A549 (cell line): Measurements from ENCODE around the gene GLOD4. TPM values are rescaled to one million over a fixed set of nuclear protein-coding genes. Genes with fewer than 3 reads are reported as not detected.

Source experiments
- ATAC-seq, 2 experiments: fragments of 200-7000 bp in 1 of 2; fragments of >200 bp in 1 of 2; cut with Nextera tagmentation in 1 of 2; cut with Tn5 transposase in 1 of 2; 3 replicates each; pipeline versions ENCODE4 v1.8.0 to v1.9.1; 2018 to 2020; ENCODE audit warnings: mild to moderate bottlenecking in 1 of 2, moderate library complexity in 1 of 2
- CTCF ChIA-PET: fragments of 300-600 bp; sonication (Branson Sonifier 250); formaldehyde crosslinking; extraction: SDS; loops from one replicate; lab custom pipeline; 2021; ENCODE audit warnings: antibody characterized with exemption, inconsistent platforms; lab: Yijun Ruan, JAX
- POLR2A ChIA-PET: fragments of 350-600 bp; formaldehyde crosslinking; extraction: SDS; loops from one replicate; lab custom pipeline; 2021; ENCODE audit warnings: antibody characterized with exemption, inconsistent platforms; lab: Yijun Ruan, JAX
- DNase-seq, 2 experiments: peaks; one replicate each; pipeline versions ENCODE4 v3.0.0 to v3.0.0-alpha.2; 2011 to 2016; ENCODE audit warnings: low read depth in 1 of 2, low spot score in 1 of 2
- FAIRE-seq: peaks from 2 replicates; lab custom pipeline; 2011; peaks lifted over from hg19 to GRCh38; lab: Jason Lieb, UNC
- H3K27ac ChIP-seq, 2 experiments: fragments of >200 bp; sonication (Bioruptor Twin); formaldehyde crosslinking; 3 replicates each; pipeline ENCODE4 v1.5.1; 2016 to 2017
- H3K4me1 ChIP-seq: fragments of >200 bp; sonication (Bioruptor Twin); formaldehyde crosslinking; 3 replicates; pipeline ENCODE4 v1.6.1; 2016
- H3K4me2 ChIP-seq: fragments of >200 bp; sonication (Bioruptor Twin); formaldehyde crosslinking; 3 replicates; pipeline ENCODE4 v1.6.1; 2016
- H3K4me3 ChIP-seq: fragments of >200 bp; sonication (Bioruptor Twin); formaldehyde crosslinking; 3 replicates; pipeline ENCODE4 v1.5.1; 2016
- H3K9me3 ChIP-seq: fragments of >200 bp; sonication (Bioruptor Twin); formaldehyde crosslinking; 3 replicates; pipeline ENCODE4 v1.6.1; 2016
- ATOH8 ChIP-seq: fragments of 250-450 bp; sonication (Bioruptor Pico); IDR thresholded peaks from 2 replicates; pipeline ENCODE4 v1.5.0; 2020; ENCODE audit warnings: low read depth, mild to moderate bottlenecking, moderate library complexity
- E2F6 ChIP-seq: IDR thresholded peaks from 2 replicates; pipeline ENCODE4 v1.6.1; 2012; ENCODE audit warnings: low read depth, borderline replicate concordance
- ESRRA ChIP-seq: fragments of 150-350 bp; IDR thresholded peaks from 2 replicates; pipeline ENCODE4 v1.6.1; 2014; ENCODE audit warnings: mild to moderate bottlenecking, low read length, borderline replicate concordance
- FOSB ChIP-seq: fragments of 250-450 bp; sonication (Bioruptor Pico); IDR thresholded peaks from 2 replicates; pipeline ENCODE4 v1.5.0; 2020; ENCODE audit warnings: mild to moderate bottlenecking, moderate library complexity
- GATA3 ChIP-seq: IDR thresholded peaks from 2 replicates; pipeline ENCODE4 v1.6.1; 2012; ENCODE audit warnings: borderline replicate concordance
- HDAC2 ChIP-seq: fragments of 200-600 bp; sonication (generic); IDR thresholded peaks from 2 replicates; pipeline ENCODE4 v1.6.1; 2016
- HMGXB4 ChIP-seq: fragments of 250-450 bp; sonication (Bioruptor Pico); IDR thresholded peaks from 2 replicates; pipeline ENCODE4 v1.5.0; 2021; ENCODE audit warnings: mild to moderate bottlenecking, moderate library complexity, borderline replicate concordance
- HOXA7 ChIP-seq: fragments of 250-450 bp; sonication (Bioruptor Pico); IDR thresholded peaks from 2 replicates; pipeline ENCODE4 v1.5.0; 2020; ENCODE audit warnings: mild to moderate bottlenecking, moderate library complexity
- JUNB ChIP-seq: fragments of >200 bp; sonication (Bioruptor Twin); formaldehyde crosslinking; IDR thresholded peaks from 2 replicates; pipeline ENCODE4 v1.6.1; 2016
- MAFK ChIP-seq: fragments of 450-650 bp; IDR thresholded peaks from 2 replicates; pipeline ENCODE4 v1.6.1; 2014; ENCODE audit not compliant: partially characterized antibody
- NPAS2 ChIP-seq: fragments of 250-450 bp; sonication (Bioruptor Pico); IDR thresholded peaks from 2 replicates; pipeline ENCODE4 v1.8.0; 2022; ENCODE audit warnings: mild to moderate bottlenecking, moderate library complexity, borderline replicate concordance
- PBX3 ChIP-seq: IDR thresholded peaks from 2 replicates; pipeline ENCODE4 v1.6.1; 2012
- POLR2A ChIP-seq: IDR thresholded peaks from 2 replicates; pipeline ENCODE4 v1.6.1; 2012; ENCODE audit warnings: mild to moderate bottlenecking, low read length
- RAD21 ChIP-seq, 2 experiments: fragments of >200 bp in 1 of 2; sonication (Bioruptor Twin) in 1 of 2; formaldehyde crosslinking in 1 of 2; IDR thresholded peaks in 1 of 2; conservative IDR thresholded peaks in 1 of 2; 2 replicates in 1 of 2; 3 replicates in 1 of 2; pipeline ENCODE4 v1.6.1; 2012 to 2018; ENCODE audit warnings: inconsistent platforms in 1 of 2
- RARB ChIP-seq: fragments of 250-450 bp; sonication (Bioruptor Pico); IDR thresholded peaks from 2 replicates; pipeline ENCODE4 v1.8.0; 2021; ENCODE audit warnings: mild to moderate bottlenecking, moderate library complexity
- RCOR1 ChIP-seq: fragments of 150-350 bp; IDR thresholded peaks from 2 replicates; pipeline ENCODE4 v1.6.1; 2014; ENCODE audit warnings: antibody characterized with exemption, low read length, low read depth
- RFX5 ChIP-seq: fragments of 450-650 bp; IDR thresholded peaks from 2 replicates; pipeline ENCODE4 v1.7.1; 2014; ENCODE audit warnings: antibody characterized with exemption, mild to moderate bottlenecking, moderate library complexity
- SREBF2 ChIP-seq: fragments of 450-650 bp; IDR thresholded peaks from 2 replicates; pipeline ENCODE4 v1.6.1; 2014; ENCODE audit warnings: mild to moderate bottlenecking, moderate library complexity
- TP53 ChIP-seq: fragments of 250-450 bp; sonication (Bioruptor Pico); IDR thresholded peaks from 2 replicates; pipeline ENCODE4 v1.5.0; 2021; ENCODE audit warnings: mild to moderate bottlenecking, moderate library complexity
- ZFP36 ChIP-seq: fragments of 450-650 bp; IDR thresholded peaks from 2 replicates; pipeline ENCODE4 v1.6.1; 2014; ENCODE audit warnings: borderline replicate concordance; ENCODE audit not compliant: partially characterized antibody
- ZNF302 ChIP-seq: fragments of 250-450 bp; sonication (Bioruptor Pico); IDR thresholded peaks from 2 replicates; pipeline ENCODE4 v1.9.0; 2021; ENCODE audit warnings: inconsistent platforms, mild to moderate bottlenecking, moderate library complexity
- WGBS: methylation state at CpG from one replicate; pipeline ENCODE4 v1.1.6; 2017; ENCODE audit errors: missing lambda C conversion rate; 5-methylcytosine and 5-hydroxymethylcytosine counted together
- polyA plus RNA-seq, 4 experiments: library from polyadenylated mRNA; depleted of rRNA in 3 of 4; stranded (reverse); fragments of >200 nt; fragmentation: RNase III in 1 of 4; extraction: RNeasy Plus Mini Kit Qiagen cat#74134 plus additional on column Dnase treatment in 1 of 4; gene quantifications; 2 replicates in 3 of 4; 3 replicates in 1 of 4; pipeline ENCODE4 v1.2.3, GENCODE V29; 2011 to 2017

The GLOD4 gene
- polyA plus RNA-seq, 2 of the 4 experiments (the other 2 are of a cell fraction) = 133 to 141 TPM

GRCh38 chr17:746783-747629 is 35.1 kb downstream of the GLOD4 start:
- Histone ChIP-seq H3K9me3 (no peaks in the 10 kb centered on the region), H3K4me2 (no peak overlapping the region), H3K27ac (no peak overlapping the region), H3K4me3 (no peak overlapping the region), H3K4me1 (peaks cover 10% of the 10 kb centered on the region)
- TF ChIP-seq MAFK (no peak), HOXA7 (CRISPR knock-in tag) (no peak), TP53 (CRISPR knock-in tag) (no peak), E2F6 (no peak), POLR2A (no peak), GATA3 (no peak), RARB (CRISPR knock-in tag) (no peak), RFX5 (no peak)
- no peak for FAIRE-seq
- CTCF ChIA-PET = interaction anchor here (0.7 to 2.1 kb wide), 8 partner anchors 10 to 335 kb away, joined by 3 to 7 read pairs (median 5); partner anchors contain the start of gene TIMM22
- WGBS = 94% methylated on average over 37 of the region's 38 CpGs
- ATAC-seq = no peak
- DNase-seq = no peak
- POLR2A ChIA-PET = no interaction called here

- no peak for TF ChIP-seq RCOR1
- TF ChIP-seq RAD21 (conservative IDR thresholded peaks at IDR 0.05 in 1 of 2, IDR thresholded peaks at IDR 0.05 in 1 of 2) = no peak
- no peak for TF ChIP-seq JUNB
- no peak for TF ChIP-seq RARB (CRISPR knock-in tag)
- no peak for TF ChIP-seq SREBF2
- TF ChIP-seq ESRRA = no peak
- no peak for TF ChIP-seq ZNF302 (CRISPR knock-in tag)
- TF ChIP-seq FOSB (CRISPR knock-in tag) = no peak
- CTCF ChIA-PET = interaction anchor here (0.8 to 4.5 kb wide), 7 partner anchors 9 to 334 kb away, joined by 3 to 21 read pairs (median 7); partner anchors contain the start of genes NXN and TIMM22
These were observed 35.9 kb downstream of the GLOD4 start for GRCh38 chr17:746181-746580.

GRCh38 chr17:745406-745805 is 36.7 kb downstream of the GLOD4 start:
- H3K4me3 ChIP-seq = no peak overlapping the region

More at GRCh38 chr17:746181-746580, 35.9 kb downstream of the GLOD4 start:
- 94% methylated on average over 9 of the region's 9 CpGs for WGBS
- DNase-seq (no peak), ATAC-seq (no peak), FAIRE-seq (no peak)
- H3K4me3 ChIP-seq = no peak overlapping the region
- no peak overlapping the region for H3K27ac ChIP-seq
- peaks cover 10% of the 10 kb centered on the region for H3K4me1 ChIP-seq
- POLR2A ChIA-PET = no interaction called here
- no peak overlapping the region for H3K4me2 ChIP-seq
- no peaks in the 10 kb centered on the region for H3K9me3 ChIP-seq

More at GRCh38 chr17:745406-745805, 36.7 kb downstream of the GLOD4 start:
- TF ChIP-seq PBX3 (no peak), ZFP36 (no peak), HDAC2 (no peak), ATOH8 (CRISPR knock-in tag) (no peak), HOXA7 (CRISPR knock-in tag) (no peak), NPAS2 (CRISPR knock-in tag) (no peak), HMGXB4 (CRISPR knock-in tag) (no peak)
- ChIA-PET CTCF (interaction anchor here (0.5 to 4.5 kb wide), 9 partner anchors 8 to 333 kb away, joined by 3 to 21 read pairs (median 4); partner anchors contain the start of genes NXN and TIMM22), POLR2A (no interaction called here)
- no peak for FAIRE-seq
- no peak overlapping the region for H3K27ac ChIP-seq
- no peak overlapping the region for H3K4me2 ChIP-seq
- H3K9me3 ChIP-seq = no peaks in the 10 kb centered on the region
- WGBS = 93% methylated on average over 11 of the region's 11 CpGs
- DNase-seq = no peak
- no peak for ATAC-seq
- H3K4me1 ChIP-seq = peaks cover 3% of the 10 kb centered on the region
